Urinary bladder (tissue), 4 donors: ENCODE data around the gene ITPK1. TPM values are rescaled to one million over a fixed set of nuclear protein-coding genes. Genes with fewer than 3 reads are reported as not detected.
"Not testable (repeated sequence)": the region's sequence is repeated elsewhere in the genome, so short reads cannot be mapped to it uniquely, and the experiment has no call there.

Experiments
- DNase-seq: peaks from one replicate; pipeline ENCODE4 v3.0.0-alpha.2; 2015; ENCODE audit errors: extremely low spot score
- H3K27ac ChIP-seq: one replicate; pipeline ENCODE4 v1.5.1; 2013; ENCODE audit warnings: low read depth, mild to moderate bottlenecking, moderate library complexity
- H3K36me3 ChIP-seq: one replicate; pipeline ENCODE4 v1.6.1; 2013; ENCODE audit warnings: mild to moderate bottlenecking, moderate library complexity; ENCODE audit not compliant: insufficient read depth
- H3K4me1 ChIP-seq: one replicate; pipeline ENCODE4 v1.6.1; 2013; ENCODE audit warnings: mild to moderate bottlenecking, moderate library complexity; ENCODE audit not compliant: insufficient read depth
- H3K4me3 ChIP-seq: one replicate; pipeline ENCODE4 v1.5.1; 2013; ENCODE audit warnings: low read depth, low read length
- WGBS: extraction: QIAGEN DNeasy Blood & Tissue Kit; methylation state at CpG from one replicate; pipeline ENCODE4 v1.1.7; 2013; 5-methylcytosine and 5-hydroxymethylcytosine counted together
- polyA plus RNA-seq: library from polyadenylated mRNA; stranded (reverse); fragments of 200-250 nt; gene quantifications from one replicate; pipeline ENCODE4 v1.2.3, GENCODE V29; 2013
- total RNA-seq: library from RNA; depleted of rRNA; stranded (reverse); fragments of >200 nt; gene quantifications from one replicate; pipeline ENCODE4 v1.2.3, GENCODE V29; 2014
- donor health status: healthy with polysubstance abuse.
- donor health status: healthy.

The ITPK1 gene
- total RNA-seq = 15.8 TPM
- 109 TPM for polyA plus RNA-seq

- no peaks in the 10 kb centered on the region for H3K36me3 ChIP-seq
- peak within 1 kb of the TSS; percentile 76 for H3K4me3 ChIP-seq
- under 1% methylated on average over 77 of the region's 77 CpGs for WGBS
- H3K27ac ChIP-seq = peak within 1 kb of the TSS; percentile 95
- DNase-seq = no peak
- H3K4me1 ChIP-seq = no peaks in the 10 kb centered on the region
Observed at GRCh38 chr14:93115821-93116675, at the start of gene ITPK1. ITPK1 (minus strand) TSS chr14:93115925; CDS start chr14:93115163, 762 bp downstream.

- Histone ChIP-seq H3K36me3 (no peaks in the 10 kb centered on the region), H3K4me1 (no peaks in the 10 kb centered on the region), H3K4me3 (no peak overlapping the region), H3K27ac (no peak overlapping the region)
- 75% methylated on average over 5 of the region's 5 CpGs for WGBS
- no peak for DNase-seq
Observed at GRCh38 chr14:93163564-93163963, 47.8 kb upstream of the ITPK1 start.

GRCh38 chr14:93161411-93161940, 45.8 kb upstream of the ITPK1 start:
- WGBS = 63% methylated on average over 4 of the region's 4 CpGs
- H3K4me1 ChIP-seq = no peaks in the 10 kb centered on the region
- DNase-seq = no peak

GRCh38 chr14:93160353-93160801, 44.7 kb upstream of the ITPK1 start:
- WGBS = 38% methylated on average over 4 of the region's 4 CpGs
- no peak for DNase-seq
- Histone ChIP-seq H3K4me1 (no peaks in the 10 kb centered on the region), H3K4me3 (no peak overlapping the region), H3K36me3 (no peaks in the 10 kb centered on the region), H3K27ac (no peak overlapping the region)

More at GRCh38 chr14:93161411-93161940, 45.8 kb upstream of the ITPK1 start:
- Histone ChIP-seq H3K27ac (no peak overlapping the region), H3K4me3 (no peak overlapping the region), H3K36me3 (no peaks in the 10 kb centered on the region)

- not testable (repeated sequence) for H3K4me1 ChIP-seq, H3K27ac ChIP-seq, DNase-seq, H3K36me3 ChIP-seq, H3K4me3 ChIP-seq
- 69% methylated on average over 5 of the region's 5 CpGs for WGBS
Observed at GRCh38 chr14:93159625-93160352, 44.1 kb upstream of the ITPK1 start.

GRCh38 chr14:93158349-93158748, 42.6 kb upstream of the ITPK1 start:
- H3K36me3 ChIP-seq, H3K4me1 ChIP-seq, H3K4me3 ChIP-seq, DNase-seq, H3K27ac ChIP-seq: not testable (repeated sequence)
- WGBS = 87% methylated on average over 7 of the region's 7 CpGs

- H3K4me1 ChIP-seq = no peaks in the 10 kb centered on the region
- no peak for DNase-seq
- no peak overlapping the region for H3K4me3 ChIP-seq
- WGBS = 67% methylated on average over 8 of the region's 8 CpGs
- H3K27ac ChIP-seq = no peak overlapping the region
- H3K36me3 ChIP-seq = no peaks in the 10 kb centered on the region
Observed at GRCh38 chr14:93156693-93157369, 41.1 kb upstream of the ITPK1 start.

- WGBS = 67% methylated on average over 2 of the region's 2 CpGs
- Histone ChIP-seq H3K4me3 (no peak overlapping the region), H3K27ac (no peak overlapping the region), H3K4me1 (no peaks in the 10 kb centered on the region), H3K36me3 (no peaks in the 10 kb centered on the region)
- no peak for DNase-seq
Observed at GRCh38 chr14:93155667-93156066, 39.9 kb upstream of the ITPK1 start.

- no peak for DNase-seq
- H3K4me1 ChIP-seq = no peaks in the 10 kb centered on the region
- WGBS = 84% methylated on average over 7 of the region's 7 CpGs
- no peak overlapping the region for H3K4me3 ChIP-seq
- H3K36me3 ChIP-seq = no peaks in the 10 kb centered on the region
- no peak overlapping the region for H3K27ac ChIP-seq
Observed at GRCh38 chr14:93153121-93153520, 37.4 kb upstream of the ITPK1 start.

- 47% methylated on average over 16 of the region's 16 CpGs for WGBS
- DNase-seq = no peak
- H3K36me3 ChIP-seq = no peaks in the 10 kb centered on the region
- no peaks in the 10 kb centered on the region for H3K4me1 ChIP-seq
- no peak overlapping the region for H3K4me3 ChIP-seq
- no peak overlapping the region for H3K27ac ChIP-seq
Observed at GRCh38 chr14:93150227-93151208, 34.8 kb upstream of the ITPK1 start.

- no peaks in the 10 kb centered on the region for H3K4me1 ChIP-seq
- H3K36me3 ChIP-seq = no peaks in the 10 kb centered on the region
- 95% methylated on average over 8 of the region's 8 CpGs for WGBS
- no peak for DNase-seq
- H3K27ac ChIP-seq = no peak overlapping the region
- H3K4me3 ChIP-seq = no peak overlapping the region
Observed at GRCh38 chr14:93148979-93149378, 33.3 kb upstream of the ITPK1 start.

GRCh38 chr14:93146119-93146518, 30.4 kb upstream of the ITPK1 start:
- Histone ChIP-seq H3K4me3 (no peak overlapping the region), H3K4me1 (no peaks in the 10 kb centered on the region), H3K36me3 (no peaks in the 10 kb centered on the region), H3K27ac (no peak overlapping the region)
- DNase-seq = no peak
- 67% methylated on average over 9 of the region's 9 CpGs for WGBS
